Neural cell (in vitro differentiated cells): Measurements from ENCODE around the gene PRRT1. TPM values are rescaled to one million over a fixed set of nuclear protein-coding genes. Genes with fewer than 3 reads are reported as not detected.

Experiments
- H2AFZ ChIP-seq: fragments of 200-600, 300-800 bp; sonication (generic), shearing (Covaris generic); 2 replicates; pipeline ENCODE4 v1.6.0; 2014; ENCODE audit warnings: low read depth, mild to moderate bottlenecking, antibody characterized with exemption, low read length, moderate library complexity
- H3F3A ChIP-seq: fragments of 200-600 bp; shearing (Covaris generic); 2 replicates; pipeline ENCODE4 v1.6.1; 2016; ENCODE audit warnings: mild to moderate bottlenecking, moderate library complexity, mixed read lengths, antibody characterized with exemption, low read length; ENCODE audit not compliant: insufficient read depth, poor library complexity, severe bottlenecking
- H3K27ac ChIP-seq: fragments of 200-600, 300-800 bp; sonication (generic), shearing (Covaris generic); 2 replicates; pipeline ENCODE4 v1.5.1; 2014; ENCODE audit warnings: mild to moderate bottlenecking, low read length, moderate library complexity
- H3K27me3 ChIP-seq: fragments of 300-800, 200-600 bp; sonication (generic), shearing (Covaris generic); 2 replicates; pipeline ENCODE4 v1.6.0; 2014; ENCODE audit warnings: mild to moderate bottlenecking, low read depth, low read length, moderate library complexity; ENCODE audit not compliant: insufficient read depth
- H3K36me3 ChIP-seq: fragments of 300-800, 200-600 bp; sonication (generic), shearing (Covaris generic); 2 replicates; pipeline ENCODE4 v1.5.1; 2014; ENCODE audit warnings: mild to moderate bottlenecking, antibody characterized with exemption, low read length, moderate library complexity; ENCODE audit not compliant: insufficient read depth
- H3K4me2 ChIP-seq: fragments of 300-800, 200-600 bp; sonication (generic), shearing (Covaris generic); 2 replicates; pipeline ENCODE4 v1.6.0; 2014; ENCODE audit warnings: mild to moderate bottlenecking, low read length
- H3K4me3 ChIP-seq: fragments of 300-800, 200-600 bp; sonication (generic), shearing (Covaris generic); 2 replicates; pipeline ENCODE4 v1.5.1; 2014; ENCODE audit warnings: mild to moderate bottlenecking, low read length, moderate library complexity
- H3K79me2 ChIP-seq: fragments of 200-600 bp; shearing (Covaris generic); replicated peaks from 2 replicates; pipeline ENCODE4 v1.6.0; 2014; ENCODE audit warnings: mild to moderate bottlenecking, low read length, moderate library complexity; ENCODE audit not compliant: insufficient read depth
- H3K9ac ChIP-seq: fragments of 300-800, 200-600 bp; sonication (generic), shearing (Covaris generic); 2 replicates; pipeline ENCODE4 v1.6.1; 2016; ENCODE audit warnings: mild to moderate bottlenecking, low read length, mixed read lengths
- H3K9me2 ChIP-seq: fragments of 200-600 bp; shearing (Covaris generic); 2 replicates; pipeline ENCODE4 v1.6.1; 2016; ENCODE audit warnings: mild to moderate bottlenecking, low read length, mixed read lengths; ENCODE audit not compliant: insufficient read depth
- H3K9me3 ChIP-seq: fragments of 200-600, 300-800 bp; sonication (generic), shearing (Covaris generic); 2 replicates; pipeline ENCODE4 v1.6.1; 2016; ENCODE audit warnings: mild to moderate bottlenecking, mixed run types, low read length, moderate library complexity, mixed read lengths
- H4K20me1 ChIP-seq: fragments of 200-600 bp; shearing (Covaris generic); 2 replicates; pipeline ENCODE4 v1.6.1; 2016; ENCODE audit warnings: mild to moderate bottlenecking, mixed run types; ENCODE audit not compliant: insufficient read depth
- CTCF ChIP-seq: fragments of 450-650 bp; IDR thresholded peaks from 2 replicates; pipeline ENCODE4 v1.5.1; 2014; ENCODE audit warnings: antibody characterized with exemption, mild to moderate bottlenecking, moderate library complexity; ENCODE audit not compliant: poor library complexity, severe bottlenecking
- EP300 ChIP-seq: fragments of 450-650 bp; conservative IDR thresholded peaks from 2 replicates; pipeline ENCODE4 v1.6.1; 2014; ENCODE audit warnings: antibody characterized with exemption, mild to moderate bottlenecking, moderate library complexity; ENCODE audit not compliant: poor library complexity, severe bottlenecking
- EZH2 ChIP-seq: fragments of 200-600, 300-800 bp; shearing (Covaris generic), sonication (generic); IDR thresholded peaks from 2 replicates; pipeline ENCODE4 v1.6.1; 2014; ENCODE audit warnings: antibody characterized with exemption, low read length, borderline replicate concordance, mild to moderate bottlenecking; ENCODE audit not compliant: insufficient read depth, poor library complexity, severe bottlenecking
- MXI1 ChIP-seq: fragments of 450-650 bp; conservative IDR thresholded peaks from 2 replicates; pipeline ENCODE4 v1.6.1; 2014; ENCODE audit warnings: antibody characterized with exemption, mild to moderate bottlenecking; ENCODE audit not compliant: poor library complexity, severe bottlenecking
- POLR2AphosphoS5 ChIP-seq: IDR thresholded peaks from 2 replicates; pipeline ENCODE4 v1.6.1; 2012
- RAD21 ChIP-seq: fragments of 450-650 bp; conservative IDR thresholded peaks from 2 replicates; pipeline ENCODE4 v1.6.1; 2014; ENCODE audit warnings: antibody characterized with exemption, mild to moderate bottlenecking, moderate library complexity
- REST ChIP-seq: IDR thresholded peaks from 2 replicates; pipeline ENCODE4 v1.6.1; 2012; ENCODE audit warnings: borderline replicate concordance
- SMC3 ChIP-seq: fragments of 450-650 bp; conservative IDR thresholded peaks from 2 replicates; pipeline ENCODE4 v1.6.1; 2014; ENCODE audit warnings: antibody characterized with exemption, mild to moderate bottlenecking, moderate library complexity; ENCODE audit not compliant: poor library complexity
- TAF1 ChIP-seq: IDR thresholded peaks from 2 replicates; pipeline ENCODE4 v1.6.1; 2012; ENCODE audit warnings: low read depth
- polyA plus RNA-seq: library from polyadenylated mRNA; depleted of rRNA; stranded (reverse); fragments of >200 nt; gene quantifications from 2 replicates; pipeline ENCODE4 v1.2.3, GENCODE V29; 2014

PRRT1 gene
- polyA plus RNA-seq, 1 donor from 2014 or later = 0.22 TPM

- Histone ChIP-seq H3K4me2 (no peak overlapping the region), H3K9me3 (no peaks in the 10 kb centered on the region), H2AFZ (no peak overlapping the region), H3K79me2 (no peaks in the 10 kb centered on the region), H3K27me3 (no peaks in the 10 kb centered on the region), H4K20me1 (no peaks in the 10 kb centered on the region), H3K27ac (no peak overlapping the region), H3K4me3 (no peak overlapping the region), H3K36me3 (no peaks in the 10 kb centered on the region), H3K9ac (no peak overlapping the region), H3F3A (no peaks in the 10 kb centered on the region), H3K9me2 (no peaks in the 10 kb centered on the region)
- TF ChIP-seq SMC3 = no peak
- no peak for TF ChIP-seq EP300
- TF ChIP-seq MXI1 = no peak
- no peak for TF ChIP-seq POLR2AphosphoS5
- TF ChIP-seq CTCF = no peak
- no peak for TF ChIP-seq TAF1
- no peak for TF ChIP-seq EZH2
- no peak for TF ChIP-seq REST
- TF ChIP-seq RAD21 = no peak
Measured at GRCh38 chr6:32137454-32137853, 14.3 kb downstream of the PRRT1 start.

- no peaks in the 10 kb centered on the region for H3K27me3 ChIP-seq
- H3F3A ChIP-seq = no peaks in the 10 kb centered on the region
- H2AFZ ChIP-seq = no peak overlapping the region
- no peak overlapping the region for H3K9ac ChIP-seq
- H3K9me2 ChIP-seq = no peaks in the 10 kb centered on the region
- H3K4me3 ChIP-seq = no peak overlapping the region
- no peak for TF ChIP-seq MXI1
- TF ChIP-seq TAF1 = no peak
- no peak for TF ChIP-seq RAD21
- TF ChIP-seq EP300 = no peak
- no peak for TF ChIP-seq SMC3
- H3K27ac ChIP-seq = no peak overlapping the region
- no peaks in the 10 kb centered on the region for H4K20me1 ChIP-seq
- H3K4me2 ChIP-seq = no peak overlapping the region
- no peaks in the 10 kb centered on the region for H3K36me3 ChIP-seq
- H3K9me3 ChIP-seq = no peaks in the 10 kb centered on the region
- H3K79me2 ChIP-seq = peaks cover 11% of the 10 kb centered on the region
Measured at GRCh38 chr6:32133786-32134185, 18.0 kb downstream of the PRRT1 start.

- H3K4me3 ChIP-seq = no peak overlapping the region
- no peaks in the 10 kb centered on the region for H4K20me1 ChIP-seq
- TF ChIP-seq RAD21 = no peak
- no peak for TF ChIP-seq CTCF
- no peak for TF ChIP-seq EP300
- no peak for TF ChIP-seq SMC3
- no peak for TF ChIP-seq POLR2AphosphoS5
- TF ChIP-seq EZH2 = no peak
Measured at GRCh38 chr6:32132110-32132509, 19.6 kb downstream of the PRRT1 start.

More at GRCh38 chr6:32132110-32132509, 19.6 kb downstream of the PRRT1 start:
- no peaks in the 10 kb centered on the region for H3K27me3 ChIP-seq
- H3K9me2 ChIP-seq = no peaks in the 10 kb centered on the region
- H3K36me3 ChIP-seq = no peaks in the 10 kb centered on the region
- no peak overlapping the region for H3K27ac ChIP-seq
- no peaks in the 10 kb centered on the region for H3F3A ChIP-seq
- H3K79me2 ChIP-seq = peaks cover 16% of the 10 kb centered on the region
- no peak overlapping the region for H3K9ac ChIP-seq
- H3K4me2 ChIP-seq = no peak overlapping the region
- H3K9me3 ChIP-seq = no peaks in the 10 kb centered on the region
- no peak overlapping the region for H2AFZ ChIP-seq
